Transverse colon (tissue), 4 donors: ENCODE measurements around the gene NLGN2. TPM values are rescaled to one million over a fixed set of nuclear protein-coding genes. Genes with fewer than 3 reads are reported as not detected.

ENCODE experiments used
- DNase-seq: peaks from one replicate; pipeline ENCODE4 v3.0.0-alpha.2; 2019
- H3K27ac ChIP-seq, 4 donors: fragments of 200-600 bp; sonication (generic); 2 replicates each; pipeline ENCODE4 v1.5.1; 2016 to 2018; ENCODE audit warnings: inconsistent platforms in 4 of 4
- H3K27me3 ChIP-seq: fragments of 200-600 bp; sonication (generic); 2 replicates; pipeline ENCODE4 v1.5.1; 2017; ENCODE audit warnings: inconsistent platforms
- H3K36me3 ChIP-seq, 4 donors: fragments of 200-600 bp; sonication (generic); 2 replicates each; pipeline ENCODE4 v1.5.1; 2017 to 2019; ENCODE audit warnings: inconsistent platforms in 4 of 4
- H3K4me1 ChIP-seq, 4 donors: fragments of 200-600 bp; sonication (generic); 2 replicates each; pipeline ENCODE4 v1.5.1; 2017 to 2020; ENCODE audit warnings: inconsistent platforms in 4 of 4
- H3K4me3 ChIP-seq, 4 donors: fragments of 200-600 bp; sonication (generic); 1 replicate in 1 of 4; 2 replicates in 3 of 4; pipeline versions ENCODE4 v1.5.1 to v1.6.1; 2017 to 2019; ENCODE audit warnings: inconsistent platforms in 4 of 4
- H3K9me3 ChIP-seq, 2 donors: fragments of 200-600 bp; sonication (generic); 2 replicates each; pipeline ENCODE4 v1.5.1; 2017 to 2019; ENCODE audit warnings: inconsistent platforms in 2 of 2
- EP300 ChIP-seq: sonication (generic); formaldehyde crosslinking; IDR thresholded peaks from one replicate; pipeline ENCODE4 v1.6.1; 2017; ENCODE audit warnings: antibody characterized with exemption, low read depth
- POLR2A ChIP-seq: fragments of 450-650 bp; IDR thresholded peaks from one replicate; pipeline ENCODE4 v1.6.1; 2016; ENCODE audit warnings: antibody characterized with exemption, mild to moderate bottlenecking, moderate library complexity
- POLR2AphosphoS5 ChIP-seq, 3 donors: sonication (generic); formaldehyde crosslinking; IDR thresholded peaks; one replicate each; pipeline ENCODE4 v1.6.1; 2016; ENCODE audit warnings: antibody characterized with exemption in 3 of 3
- WGBS, 2 donors: methylation state at CpG; one replicate each; pipeline ENCODE4 v1.1.5; 2018; ENCODE audit warnings: low coverage in 1 of 2; 5-methylcytosine and 5-hydroxymethylcytosine counted together
- in situ Hi-C, 4 donors: fragments of 200-750 bp; cut with MboI; loops; one replicate each; pipeline versions ENCODE4 v1.15.0 to v1.15.1; 2017; ENCODE audit warnings: low sequenced_read_pairs in 3 of 4, low pct_ligation_motif_present in 1 of 4, low pct_unique_long_range_greater_than_20kb in 1 of 4
- intact Hi-C: fragments of 100-400 bp; cut with DNase I; formaldehyde crosslinking; loops from one replicate; pipeline ENCODE4 v1.15.1; 2023; ENCODE audit warnings: low total_unique reads
- total RNA-seq, 4 donors: library from RNA; depleted of rRNA; stranded (reverse); fragments of >200 nt; gene quantifications; one replicate each; pipeline ENCODE4 v1.1.0, GENCODE V29; 2016
- TF ChIP-seq, protein P1 (sequence below), 5 experiments: fragments of 200-600 bp in 3 of 5; fragments of 450-650 bp in 2 of 5; sonication (generic) in 3 of 5; IDR thresholded peaks; 1 replicate in 2 of 5; 2 replicates in 3 of 5; pipeline ENCODE4 v1.5.1; 2016 to 2017; ENCODE audit warnings: antibody characterized with exemption in 5 of 5, inconsistent platforms in 3 of 5, mild to moderate bottlenecking in 2 of 5, moderate library complexity in 1 of 5

The NLGN2 gene
- total RNA-seq, 4 donors from 2014 or later = 2.2 to 12.3 (median 3.9) TPM

DNA sequence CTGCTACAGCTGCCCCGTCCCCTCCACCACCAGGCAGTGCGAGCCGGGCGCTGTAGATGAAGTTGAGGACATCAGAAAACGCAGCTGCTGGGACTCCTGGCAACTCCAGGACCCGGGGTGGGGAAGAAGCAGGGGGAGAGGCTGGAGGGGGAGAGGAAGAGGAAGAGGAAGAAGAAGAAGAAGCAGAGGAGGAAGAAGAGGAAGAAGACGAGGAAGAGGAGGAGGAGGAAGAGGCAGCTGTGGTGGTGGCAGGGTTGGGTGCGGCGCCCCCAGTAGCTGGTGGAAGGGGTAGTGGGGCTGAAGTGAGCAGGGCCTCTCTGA is 58.6 kb downstream of the NLGN2 start:
- Histone ChIP-seq H3K9me3 (no peaks in the 10 kb centered on the region), H3K4me1 (peaks cover 0 to 15% (median 8%) of the 10 kb centered on the region in 4 donors), H3K36me3 (no peaks in the 10 kb centered on the region), H3K27ac (peak overlapping the region; percentile 44 to 54 (median 49)), H3K4me3 (no peak overlapping the region), H3K27me3 (no peaks in the 10 kb centered on the region)
- DNase-seq = no peak
- in situ Hi-C loops = no loop called here
- 85 to 87% methylated on average over 4 to 9 of the region's 9 CpGs for WGBS, 2 donors
- intact Hi-C loops = no loop called here
- TF ChIP-seq POLR2A (no peak), EP300 (no peak), POLR2AphosphoS5 (IDR thresholded peaks at IDR 0.05) (no peak)
- TF ChIP-seq, protein P1, sequence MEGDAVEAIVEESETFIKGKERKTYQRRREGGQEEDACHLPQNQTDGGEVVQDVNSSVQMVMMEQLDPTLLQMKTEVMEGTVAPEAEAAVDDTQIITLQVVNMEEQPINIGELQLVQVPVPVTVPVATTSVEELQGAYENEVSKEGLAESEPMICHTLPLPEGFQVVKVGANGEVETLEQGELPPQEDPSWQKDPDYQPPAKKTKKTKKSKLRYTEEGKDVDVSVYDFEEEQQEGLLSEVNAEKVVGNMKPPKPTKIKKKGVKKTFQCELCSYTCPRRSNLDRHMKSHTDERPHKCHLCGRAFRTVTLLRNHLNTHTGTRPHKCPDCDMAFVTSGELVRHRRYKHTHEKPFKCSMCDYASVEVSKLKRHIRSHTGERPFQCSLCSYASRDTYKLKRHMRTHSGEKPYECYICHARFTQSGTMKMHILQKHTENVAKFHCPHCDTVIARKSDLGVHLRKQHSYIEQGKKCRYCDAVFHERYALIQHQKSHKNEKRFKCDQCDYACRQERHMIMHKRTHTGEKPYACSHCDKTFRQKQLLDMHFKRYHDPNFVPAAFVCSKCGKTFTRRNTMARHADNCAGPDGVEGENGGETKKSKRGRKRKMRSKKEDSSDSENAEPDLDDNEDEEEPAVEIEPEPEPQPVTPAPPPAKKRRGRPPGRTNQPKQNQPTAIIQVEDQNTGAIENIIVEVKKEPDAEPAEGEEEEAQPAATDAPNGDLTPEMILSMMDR (IDR thresholded peaks at IDR 0.05) = no peak

DNA sequence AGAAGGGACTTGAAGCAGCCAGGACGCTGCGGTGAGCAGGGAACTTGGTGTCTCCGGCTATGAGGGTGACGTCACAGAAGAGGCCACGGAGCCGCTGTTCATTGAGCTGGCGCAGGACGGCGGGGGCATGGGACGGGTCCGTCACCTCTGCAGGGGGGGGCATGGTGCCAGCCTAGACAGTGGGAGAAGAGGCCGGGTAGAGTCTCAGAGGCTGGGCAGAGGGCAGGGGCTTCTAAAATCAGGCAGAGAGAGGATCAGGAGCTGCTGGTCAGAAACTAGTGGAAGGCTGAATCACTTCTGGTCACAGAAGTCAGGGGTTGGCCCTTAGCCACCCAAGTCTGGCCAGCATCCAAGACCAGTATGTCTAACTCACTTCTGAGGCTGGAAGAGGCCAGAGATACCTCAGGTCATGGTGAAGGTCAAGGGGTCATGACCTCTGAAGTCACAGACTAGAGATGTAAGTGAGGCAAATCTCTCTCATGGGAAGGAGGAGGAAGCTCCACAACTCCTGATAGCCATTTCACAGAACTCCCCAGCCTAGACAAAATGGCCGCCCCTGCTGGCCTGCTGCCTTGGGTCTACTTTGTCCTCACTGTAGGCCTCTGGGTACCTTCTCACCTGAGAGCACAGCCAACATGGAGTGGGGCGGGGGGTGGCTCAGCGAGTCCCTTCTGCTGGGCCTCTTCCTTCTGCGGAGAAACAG is 59.1 kb downstream of the NLGN2 start:
- H3K27ac ChIP-seq = peak overlapping the region; percentile 44 to 54 (median 49)
- H3K4me3 ChIP-seq = no peak overlapping the region
- H3K27me3 ChIP-seq = no peaks in the 10 kb centered on the region
- peaks cover 0 to 17% (median 9%) of the 10 kb centered on the region in 4 donors for H3K4me1 ChIP-seq
- 81% methylated on average over 16 of the region's 16 CpGs; no CpG with 5 or more reads in 1 of the 2 donors for WGBS, 2 donors
- in situ Hi-C loops = no loop called here
- intact Hi-C loops = no loop called here
- no peak for TF ChIP-seq EP300
- TF ChIP-seq POLR2AphosphoS5 (IDR thresholded peaks at IDR 0.05) = no peak
- TF ChIP-seq, protein P1 (IDR thresholded peaks at IDR 0.05) = no peak
- TF ChIP-seq POLR2A = no peak
- no peaks in the 10 kb centered on the region for H3K36me3 ChIP-seq
- no peaks in the 10 kb centered on the region for H3K9me3 ChIP-seq
- peak; percentile 45 for DNase-seq

DNA sequence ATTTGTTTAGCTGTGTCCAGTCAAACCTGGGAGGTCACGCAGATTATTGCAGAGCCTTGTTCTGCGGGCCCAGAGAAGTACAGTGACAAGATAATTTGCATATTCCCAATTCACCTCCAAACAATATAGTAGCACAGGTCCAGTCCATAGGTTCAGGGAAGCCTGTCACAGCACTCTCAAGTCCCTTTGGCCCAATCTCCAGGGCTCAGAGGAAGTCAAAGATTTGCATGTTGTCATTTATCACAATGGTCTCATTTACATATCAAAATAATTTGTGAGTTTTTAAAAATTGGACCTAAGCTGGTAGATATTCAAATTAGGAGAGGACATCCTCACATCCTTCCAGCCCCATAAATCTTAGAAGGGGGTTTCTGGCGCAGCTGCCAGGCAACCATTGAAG is 59.9 kb downstream of the NLGN2 start:
- no peaks in the 10 kb centered on the region for H3K36me3 ChIP-seq
- peak overlapping the region; percentile 44 to 54 (median 49) for H3K27ac ChIP-seq
- in situ Hi-C loops (no loop called here), intact Hi-C loops (no loop called here)
- TF ChIP-seq EP300 = no peak
- TF ChIP-seq, protein P1 (IDR thresholded peaks at IDR 0.05) = no peak
- TF ChIP-seq POLR2AphosphoS5 (IDR thresholded peaks at IDR 0.05) = no peak
- TF ChIP-seq POLR2A = no peak
- no peaks in the 10 kb centered on the region for H3K9me3 ChIP-seq
- no peak overlapping the region for H3K4me3 ChIP-seq
- 96% methylated on average over 3 of the region's 3 CpGs; no CpG with 5 or more reads in 1 of the 2 donors for WGBS, 2 donors
- H3K27me3 ChIP-seq = no peaks in the 10 kb centered on the region
- no peak for DNase-seq
- peaks cover 0 to 22% (median 9%) of the 10 kb centered on the region in 4 donors for H3K4me1 ChIP-seq

DNA sequence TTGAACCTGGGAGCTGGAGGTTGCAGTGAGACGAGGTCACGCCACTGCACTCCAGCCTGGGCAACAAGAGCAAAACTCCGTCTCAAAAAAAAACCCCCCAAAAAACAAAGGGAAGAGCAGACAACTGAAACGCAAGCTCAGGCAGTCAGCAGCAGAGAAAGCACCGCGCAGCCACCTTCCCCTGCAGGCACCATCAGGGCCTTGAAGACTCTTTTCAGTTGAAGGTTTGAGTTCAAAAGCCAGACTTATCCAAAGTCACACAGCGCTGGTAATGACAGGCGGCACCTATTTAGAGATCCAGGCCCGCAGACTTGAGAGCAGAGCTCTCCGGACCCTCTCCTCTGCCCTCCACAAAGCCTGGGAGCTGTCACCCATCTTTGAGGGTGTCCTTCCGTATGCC is 60.6 kb downstream of the NLGN2 start:
- in situ Hi-C loops = no loop called here

More for the DNA sequence above, 60.6 kb downstream of the NLGN2 start:
- no peak for DNase-seq
- Histone ChIP-seq H3K36me3 (no peaks in the 10 kb centered on the region), H3K27me3 (no peaks in the 10 kb centered on the region), H3K9me3 (no peaks in the 10 kb centered on the region), H3K4me1 (peaks cover 0 to 22% (median 9%) of the 10 kb centered on the region in 4 donors), H3K27ac (no peak overlapping the region), H3K4me3 (no peak overlapping the region)
- no peak for TF ChIP-seq EP300
- no peak for TF ChIP-seq POLR2AphosphoS5 (IDR thresholded peaks at IDR 0.05)
- TF ChIP-seq, protein P1 (IDR thresholded peaks at IDR 0.05) = no peak
- no peak for TF ChIP-seq POLR2A
- WGBS, 2 donors = 94% methylated on average over 11 of the region's 11 CpGs; no CpG with 5 or more reads in 1 of the 2 donors
- intact Hi-C loops = no loop called here
